WTC11 (cell line): ENCODE measurements around the gene DCUN1D2. TPM values are rescaled to one million over a fixed set of nuclear protein-coding genes. Genes with fewer than 3 reads are reported as not detected.

Source experiments
- ATAC-seq: fragments of 200-7000 bp; cut with Tn5 transposase; 2 replicates; pipeline ENCODE4 v1.10.0; 2021; ENCODE audit warnings: mild to moderate bottlenecking, moderate library complexity
- CTCF ChIA-PET: fragments of 300-600 bp; sonication (Branson Sonifier 250); formaldehyde crosslinking; loops from one replicate; lab custom pipeline; 2021; ENCODE audit warnings: antibody characterized with exemption; lab: Charles Lee
- POLR2A ChIA-PET: fragments of 350-600 bp; sonication (Branson Sonifier 250); formaldehyde crosslinking; loops from one replicate; lab custom pipeline; 2021; ENCODE audit warnings: antibody characterized with exemption; lab: Charles Lee
- DNase-seq: peaks from one replicate; pipeline ENCODE4 v3.0.0; 2021; ENCODE audit warnings: low spot score
- H3K27ac Mint-ChIP-seq: 2 replicates; pipeline ENCODE4 v1.8.0; 2021; ENCODE audit warnings: mixed read lengths
- H3K27me3 Mint-ChIP-seq: 2 replicates; pipeline ENCODE4 v1.8.0; 2021; ENCODE audit warnings: low read depth, mild to moderate bottlenecking, moderate library complexity, mixed read lengths
- H3K36me3 Mint-ChIP-seq: 2 replicates; pipeline ENCODE4 v1.8.0; 2021; ENCODE audit warnings: mixed read lengths
- H3K4me1 Mint-ChIP-seq: 2 replicates; pipeline ENCODE4 v1.8.0; 2022; ENCODE audit warnings: mixed read lengths
- H3K4me3 Mint-ChIP-seq: 2 replicates; pipeline ENCODE4 v1.8.0; 2021; ENCODE audit warnings: mild to moderate bottlenecking, moderate library complexity, mixed read lengths
- H3K9me3 Mint-ChIP-seq: 2 replicates; pipeline ENCODE4 v1.8.0; 2021; ENCODE audit warnings: mixed read lengths
- ATF1 ChIP-seq: sonication (generic); formaldehyde crosslinking; IDR thresholded peaks from 2 replicates; pipeline ENCODE4 v1.8.1; 2023; ENCODE audit warnings: mild to moderate bottlenecking, moderate library complexity, missing genetic modification reagents
- ATF6 ChIP-seq: sonication (generic); formaldehyde crosslinking; IDR thresholded peaks from 2 replicates; pipeline ENCODE4 v1.8.1; 2023; ENCODE audit warnings: mild to moderate bottlenecking, missing genetic modification reagents
- CBFB ChIP-seq: sonication (generic); formaldehyde crosslinking; IDR thresholded peaks from 2 replicates; pipeline ENCODE4 v1.8.1; 2022; ENCODE audit warnings: mild to moderate bottlenecking, low read depth, missing genetic modification reagents
- CREM ChIP-seq: sonication (generic); formaldehyde crosslinking; IDR thresholded peaks from 2 replicates; pipeline ENCODE4 v1.8.1; 2022; ENCODE audit warnings: mild to moderate bottlenecking, missing genetic modification reagents, moderate library complexity
- E2F5 ChIP-seq: sonication (generic); formaldehyde crosslinking; IDR thresholded peaks from 2 replicates; pipeline ENCODE4 v1.8.1; 2022; ENCODE audit warnings: mild to moderate bottlenecking, moderate library complexity, missing genetic modification reagents
- EMX1 ChIP-seq: fragments of 250-450 bp; sonication (Bioruptor Pico); IDR thresholded peaks from 2 replicates; pipeline ENCODE4 v1.8.0; 2021; ENCODE audit warnings: mild to moderate bottlenecking
- ETV6 ChIP-seq: sonication (generic); formaldehyde crosslinking; IDR thresholded peaks from 2 replicates; pipeline ENCODE4 v1.8.1; 2022; ENCODE audit warnings: mild to moderate bottlenecking, missing genetic modification reagents
- FOXP1 ChIP-seq: sonication (generic); formaldehyde crosslinking; IDR thresholded peaks from 2 replicates; pipeline ENCODE4 v1.8.0; 2022; ENCODE audit warnings: missing genetic modification reagents, mild to moderate bottlenecking, moderate library complexity, borderline replicate concordance
- GABPB1 ChIP-seq: sonication (generic); formaldehyde crosslinking; IDR thresholded peaks from 2 replicates; pipeline ENCODE4 v1.8.1; 2023; ENCODE audit warnings: mild to moderate bottlenecking, missing genetic modification reagents
- GRHL2 ChIP-seq: fragments of 250-450 bp; sonication (Bioruptor Pico); IDR thresholded peaks from 2 replicates; pipeline ENCODE4 v1.8.0; 2022; ENCODE audit warnings: mild to moderate bottlenecking, moderate library complexity; ENCODE audit not compliant: insufficient replicate concordance, severe bottlenecking
- HMGA2 ChIP-seq: fragments of 250-450 bp; sonication (Bioruptor Pico); IDR thresholded peaks from 2 replicates; pipeline ENCODE4 v1.4.0; 2021; ENCODE audit warnings: mild to moderate bottlenecking, moderate library complexity
- JUN ChIP-seq: sonication (generic); formaldehyde crosslinking; IDR thresholded peaks from 2 replicates; pipeline ENCODE4 v1.8.0; 2023; ENCODE audit warnings: mild to moderate bottlenecking, missing genetic modification reagents
- NR2C2 ChIP-seq: sonication (generic); formaldehyde crosslinking; IDR thresholded peaks from 2 replicates; pipeline ENCODE4 v1.8.0; 2022; ENCODE audit warnings: mild to moderate bottlenecking, missing genetic modification reagents
- OVOL2 ChIP-seq: fragments of 250-450 bp; sonication (Bioruptor Pico); IDR thresholded peaks from 2 replicates; pipeline ENCODE4 v1.9.0; 2021; ENCODE audit warnings: mild to moderate bottlenecking, borderline replicate concordance
- PRRX2 ChIP-seq: fragments of 250-450 bp; sonication (Bioruptor Pico); IDR thresholded peaks from 2 replicates; pipeline ENCODE4 v1.8.0; 2021; ENCODE audit warnings: mild to moderate bottlenecking
- SOX15 ChIP-seq: fragments of 250-450 bp; sonication (Bioruptor Pico); IDR thresholded peaks from 2 replicates; pipeline ENCODE4 v1.9.0; 2021; ENCODE audit warnings: mild to moderate bottlenecking
- USF1 ChIP-seq: sonication (generic); formaldehyde crosslinking; IDR thresholded peaks from 2 replicates; pipeline ENCODE4 v1.8.0; 2022; ENCODE audit warnings: mild to moderate bottlenecking, missing genetic modification reagents
- ZNF138 ChIP-seq: sonication (generic); formaldehyde crosslinking; conservative IDR thresholded peaks from 2 replicates; pipeline ENCODE4 v1.8.1; 2022; ENCODE audit warnings: mild to moderate bottlenecking, moderate library complexity, missing genetic modification reagents
- ZNF317 ChIP-seq: sonication (generic); formaldehyde crosslinking; IDR thresholded peaks from 2 replicates; pipeline ENCODE4 v1.8.1; 2023; ENCODE audit warnings: low read depth, mild to moderate bottlenecking, moderate library complexity, missing genetic modification reagents, borderline replicate concordance
- ZNF671 ChIP-seq: fragments of 250-450 bp; sonication (Bioruptor Pico); IDR thresholded peaks from 2 replicates; pipeline ENCODE4 v1.8.0; 2021; ENCODE audit warnings: mild to moderate bottlenecking
- total RNA-seq: library from RNA; stranded (reverse); gene quantifications from 3 replicates; pipeline ENCODE4 v1.2.3, GENCODE V29; 2021
- TF ChIP-seq, protein P1 (sequence below): fragments of 250-450 bp; sonication (Bioruptor Pico); IDR thresholded peaks from 2 replicates; pipeline ENCODE4 v2.1.2; 2022; ENCODE audit warnings: mild to moderate bottlenecking, moderate library complexity
- TF ChIP-seq, protein P2 (sequence below): sonication (generic); formaldehyde crosslinking; IDR thresholded peaks from 2 replicates; pipeline ENCODE4 v1.8.1; 2022; ENCODE audit warnings: low read depth, mild to moderate bottlenecking, moderate library complexity, missing genetic modification reagents, borderline replicate concordance
- TF ChIP-seq, protein P3 (sequence below): sonication (generic); formaldehyde crosslinking; conservative IDR thresholded peaks from 2 replicates; pipeline ENCODE4 v1.8.1; 2022; ENCODE audit warnings: mild to moderate bottlenecking, missing genetic modification reagents
- TF ChIP-seq, protein P4 (sequence below): fragments of 250-450 bp; sonication (Bioruptor Pico); IDR thresholded peaks from 2 replicates; pipeline ENCODE4 v1.9.0; 2021; ENCODE audit warnings: mild to moderate bottlenecking
- TF ChIP-seq, protein P5 (sequence below): sonication (generic); formaldehyde crosslinking; IDR thresholded peaks from 2 replicates; pipeline ENCODE4 v1.8.1; 2022; ENCODE audit warnings: missing genetic modification reagents, borderline replicate concordance

The DCUN1D2 gene
- total RNA-seq, 1 experiment from 2014 or later: 42.5 TPM

- TF ChIP-seq, protein P1, sequence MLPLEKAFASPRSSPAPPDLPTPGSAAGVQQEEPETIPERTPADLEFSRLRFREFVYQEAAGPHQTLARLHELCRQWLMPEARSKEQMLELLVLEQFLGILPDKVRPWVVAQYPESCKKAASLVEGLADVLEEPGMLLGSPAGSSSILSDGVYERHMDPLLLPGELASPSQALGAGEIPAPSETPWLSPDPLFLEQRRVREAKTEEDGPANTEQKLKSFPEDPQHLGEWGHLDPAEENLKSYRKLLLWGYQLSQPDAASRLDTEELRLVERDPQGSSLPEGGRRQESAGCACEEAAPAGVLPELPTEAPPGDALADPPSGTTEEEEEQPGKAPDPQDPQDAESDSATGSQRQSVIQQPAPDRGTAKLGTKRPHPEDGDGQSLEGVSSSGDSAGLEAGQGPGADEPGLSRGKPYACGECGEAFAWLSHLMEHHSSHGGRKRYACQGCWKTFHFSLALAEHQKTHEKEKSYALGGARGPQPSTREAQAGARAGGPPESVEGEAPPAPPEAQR (CRISPR knock-in tag): no peak
- TF ChIP-seq ETV6 (no peak), PRRX2 (CRISPR knock-in tag) (no peak)
- TF ChIP-seq, protein P2, sequence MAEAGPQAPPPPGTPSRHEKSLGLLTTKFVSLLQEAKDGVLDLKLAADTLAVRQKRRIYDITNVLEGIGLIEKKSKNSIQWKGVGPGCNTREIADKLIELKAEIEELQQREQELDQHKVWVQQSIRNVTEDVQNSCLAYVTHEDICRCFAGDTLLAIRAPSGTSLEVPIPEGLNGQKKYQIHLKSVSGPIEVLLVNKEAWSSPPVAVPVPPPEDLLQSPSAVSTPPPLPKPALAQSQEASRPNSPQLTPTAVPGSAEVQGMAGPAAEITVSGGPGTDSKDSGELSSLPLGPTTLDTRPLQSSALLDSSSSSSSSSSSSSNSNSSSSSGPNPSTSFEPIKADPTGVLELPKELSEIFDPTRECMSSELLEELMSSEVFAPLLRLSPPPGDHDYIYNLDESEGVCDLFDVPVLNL (CRISPR knock-in tag): no peak
Observed at GRCh38 chr13:113475280-113475679, 15.2 kb downstream of the DCUN1D2 start (continued).

DNA sequence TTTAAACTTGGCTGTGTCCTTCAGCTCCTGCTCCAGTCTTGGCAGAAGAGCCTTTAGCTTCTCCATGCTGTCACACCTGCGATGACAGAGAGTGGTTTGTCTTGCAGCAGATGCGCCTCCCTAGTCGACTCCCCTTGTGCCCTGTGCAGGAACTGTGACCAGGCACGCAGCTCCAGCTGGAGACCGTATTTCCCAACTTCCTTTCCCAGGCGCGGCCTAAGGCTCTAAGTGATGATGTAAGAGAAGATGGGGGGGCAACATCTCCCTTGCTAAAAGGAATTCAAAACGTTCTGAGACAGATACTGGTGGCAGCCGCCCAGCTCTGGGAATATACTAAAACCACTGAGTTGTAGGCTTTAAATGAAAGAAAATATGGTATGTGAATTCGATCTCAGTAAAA, 16.3 kb downstream of the DCUN1D2 start:
- Mint-ChIP-seq H3K36me3 (peaks cover 68% of the 10 kb centered on the region), H3K27me3 (no peaks in the 10 kb centered on the region), H3K4me1 (peaks cover 6% of the 10 kb centered on the region), H3K4me3 (no peak overlapping the region), H3K27ac (peak overlapping the region; percentile 62), H3K9me3 (no peaks in the 10 kb centered on the region)
- TF ChIP-seq ATF1 (CRISPR knock-in tag): no peak
- POLR2A ChIA-PET: no interaction called here
- DNase-seq: no peak
- CTCF ChIA-PET: interaction anchor here (2.0 kb wide), 1 partner anchor 23 kb away, joined by 6 read pairs; no protein-coding TSS in a partner anchor
- no peak for ATAC-seq

DNA sequence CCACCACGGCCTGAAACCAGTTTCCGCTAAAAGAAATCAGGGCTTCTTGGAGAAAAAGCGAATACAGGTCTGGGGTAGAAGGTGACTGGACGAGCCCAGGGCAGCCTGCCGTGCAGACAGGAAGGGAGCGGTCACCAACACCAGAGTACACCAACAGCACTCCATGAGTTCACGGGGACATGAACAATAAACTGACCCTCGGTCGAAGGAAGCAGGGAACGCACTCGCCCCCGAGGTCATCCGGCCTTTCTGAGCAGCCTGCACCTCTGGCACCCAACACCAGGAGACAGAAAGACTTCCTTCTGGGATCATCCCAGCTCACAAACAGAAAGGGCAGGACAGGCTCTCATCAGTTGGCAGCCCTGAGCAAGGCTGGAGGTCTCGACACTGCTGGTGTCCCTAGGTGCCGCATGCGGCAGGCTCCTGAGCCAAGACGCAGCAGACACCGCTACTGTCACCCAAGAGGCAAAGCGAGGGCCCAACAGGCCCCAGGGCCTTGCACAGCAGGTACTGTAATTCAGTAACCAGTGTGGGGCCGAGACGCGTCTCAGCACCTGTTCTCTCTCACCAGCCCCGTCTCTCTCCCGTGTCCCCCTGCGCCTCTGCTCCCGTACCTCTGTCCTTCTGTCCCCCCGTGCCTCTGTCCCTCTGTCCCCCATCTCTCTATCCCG, 18.0 kb downstream of the DCUN1D2 start:
- Mint-ChIP-seq H3K4me3 (no peak overlapping the region), H3K27ac (peak overlapping the region; percentile 85), H3K36me3 (peaks cover 63% of the 10 kb centered on the region), H3K9me3 (no peaks in the 10 kb centered on the region), H3K4me1 (peaks cover 18% of the 10 kb centered on the region)
- CTCF ChIA-PET: no interaction called here
- no peak for ATAC-seq
- TF ChIP-seq EMX1 (CRISPR knock-in tag) (no peak), FOXP1 (no peak), ATF6 (CRISPR knock-in tag) (no peak), CREM (no peak), ZNF671 (CRISPR knock-in tag) (no peak), CBFB (CRISPR knock-in tag) (no peak), SOX15 (CRISPR knock-in tag) (no peak), NR2C2 (CRISPR knock-in tag) (no peak), ZNF138 (CRISPR knock-in tag) (no peak), HMGA2 (no peak), JUN (CRISPR knock-in tag) (no peak), GRHL2 (CRISPR knock-in tag) (no peak), OVOL2 (CRISPR knock-in tag) (no peak), ZNF317 (CRISPR knock-in tag) (no peak), USF1 (CRISPR knock-in tag) (no peak), GABPB1 (CRISPR knock-in tag) (no peak), E2F5 (CRISPR knock-in tag) (no peak)
- TF ChIP-seq, protein P3, sequence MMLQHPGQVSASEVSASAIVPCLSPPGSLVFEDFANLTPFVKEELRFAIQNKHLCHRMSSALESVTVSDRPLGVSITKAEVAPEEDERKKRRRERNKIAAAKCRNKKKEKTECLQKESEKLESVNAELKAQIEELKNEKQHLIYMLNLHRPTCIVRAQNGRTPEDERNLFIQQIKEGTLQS (CRISPR knock-in tag): no peak
- TF ChIP-seq, protein P4, sequence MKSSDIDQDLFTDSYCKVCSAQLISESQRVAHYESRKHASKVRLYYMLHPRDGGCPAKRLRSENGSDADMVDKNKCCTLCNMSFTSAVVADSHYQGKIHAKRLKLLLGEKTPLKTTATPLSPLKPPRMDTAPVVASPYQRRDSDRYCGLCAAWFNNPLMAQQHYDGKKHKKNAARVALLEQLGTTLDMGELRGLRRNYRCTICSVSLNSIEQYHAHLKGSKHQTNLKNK (CRISPR knock-in tag): no peak
- TF ChIP-seq, protein P5, sequence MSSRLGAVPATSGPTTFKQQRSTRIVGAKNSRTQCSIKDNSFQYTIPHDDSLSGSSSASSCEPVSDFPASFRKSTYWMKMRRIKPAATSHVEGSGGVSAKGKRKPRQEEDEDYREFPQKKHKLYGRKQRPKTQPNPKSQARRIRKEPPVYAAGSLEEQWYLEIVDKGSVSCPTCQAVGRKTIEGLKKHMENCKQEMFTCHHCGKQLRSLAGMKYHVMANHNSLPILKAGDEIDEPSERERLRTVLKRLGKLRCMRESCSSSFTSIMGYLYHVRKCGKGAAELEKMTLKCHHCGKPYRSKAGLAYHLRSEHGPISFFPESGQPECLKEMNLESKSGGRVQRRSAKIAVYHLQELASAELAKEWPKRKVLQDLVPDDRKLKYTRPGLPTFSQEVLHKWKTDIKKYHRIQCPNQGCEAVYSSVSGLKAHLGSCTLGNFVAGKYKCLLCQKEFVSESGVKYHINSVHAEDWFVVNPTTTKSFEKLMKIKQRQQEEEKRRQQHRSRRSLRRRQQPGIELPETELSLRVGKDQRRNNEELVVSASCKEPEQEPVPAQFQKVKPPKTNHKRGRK: no peak
- TF ChIP-seq, all 79 proteins: peak for 0
- POLR2A ChIA-PET: interaction anchor here (0.7 kb wide), 1 partner anchor 264 kb away, joined by 3 read pairs; the partner anchor contains the start of gene PCID2
- no peak for DNase-seq
- no peaks in the 10 kb centered on the region for H3K27me3 Mint-ChIP-seq
